Endothelial cell of umbilical vein (primary cell): Measurements from ENCODE around the gene MORN3. TPM values are rescaled to one million over a fixed set of nuclear protein-coding genes. Genes with fewer than 3 reads are reported as not detected.
"Not testable (repeated sequence)": the region's sequence is repeated elsewhere in the genome, so short reads cannot be mapped to it uniquely, and the experiment has no call there.

Source experiments
- BruUV-seq: library from RNA; stranded (reverse); fragments of 400-500 nt; replicated peaks from 2 replicates; lab custom pipeline; 2021; lab: Mats Ljungman, UMichigan
- CTCF ChIA-PET: fragments of 300-600, 350-600 bp; sonication (Branson Sonifier 250); formaldehyde crosslinking; loops from one replicate; lab custom pipeline; 2021; ENCODE audit warnings: antibody characterized with exemption, inconsistent platforms; lab: Charles Lee
- POLR2A ChIA-PET: fragments of 300-600, 350-600 bp; sonication (Branson Sonifier 250); formaldehyde crosslinking; loops from one replicate; lab custom pipeline; 2021; ENCODE audit warnings: antibody characterized with exemption, inconsistent platforms; lab: Charles Lee
- DNase-seq: peaks from one replicate; pipeline ENCODE4 v3.0.0-alpha.2; 2011; ENCODE audit warnings: low read depth, low spot score
- FAIRE-seq: peaks from 2 replicates; lab custom pipeline; 2011; peaks lifted over from hg19 to GRCh38; lab: Jason Lieb, UNC
- H2AFZ ChIP-seq: 2 replicates; pipeline ENCODE4 v1.6.0; 2012; ENCODE audit warnings: low read depth, low read length, control low read depth, inconsistent platforms
- H3K27ac ChIP-seq: 2 replicates; pipeline ENCODE4 v1.5.1; 2011; ENCODE audit warnings: low read depth, mild to moderate bottlenecking, control low read depth, low read length, moderate library complexity; ENCODE audit not compliant: insufficient read depth
- H3K27me3 ChIP-seq, 2 experiments: 2 replicates each; pipeline versions ENCODE4 v1.6.0 to v1.6.1; 2011; ENCODE audit warnings: low read length in 2 of 2, mixed read lengths in 1 of 2; ENCODE audit not compliant: control insufficient read depth in 2 of 2, insufficient read depth in 2 of 2
- H3K36me3 ChIP-seq, 2 experiments: 2 replicates in 1 of 2; 3 replicates in 1 of 2; pipeline ENCODE4 v1.5.1; 2011; ENCODE audit warnings: low read length in 2 of 2, mild to moderate bottlenecking in 1 of 2, moderate library complexity in 1 of 2; ENCODE audit not compliant: control insufficient read depth in 2 of 2, insufficient read depth in 2 of 2; ENCODE audit errors: extremely low read depth in 1 of 2
- H3K4me1 ChIP-seq: 3 replicates; pipeline ENCODE4 v1.5.1; 2011; ENCODE audit warnings: mild to moderate bottlenecking, low read length; ENCODE audit not compliant: control insufficient read depth, insufficient read depth; ENCODE audit errors: extremely low read depth
- H3K4me2 ChIP-seq: 2 replicates; pipeline ENCODE4 v1.6.1; 2011; ENCODE audit warnings: low read length, control low read depth, mixed read lengths; ENCODE audit not compliant: insufficient read depth
- H3K4me3 ChIP-seq, 3 experiments: fragments of 200-600 bp in 1 of 3; sonication (generic), shearing (Covaris generic) in 1 of 3; replicated peaks in 1 of 3; 2 replicates each; pipeline ENCODE4 v1.5.1; 2011 to 2016; ENCODE audit warnings: control low read depth in 3 of 3, low read length in 3 of 3, mild to moderate bottlenecking in 2 of 3, inconsistent platforms in 1 of 3, low read depth in 1 of 3, moderate library complexity in 1 of 3; ENCODE audit not compliant: insufficient read depth in 1 of 3
- H3K79me2 ChIP-seq: 2 replicates; pipeline ENCODE4 v1.6.0; 2012; ENCODE audit warnings: low read length, inconsistent platforms; ENCODE audit not compliant: control insufficient read depth, insufficient read depth
- H3K9ac ChIP-seq: replicated peaks from 2 replicates; pipeline ENCODE3; 2011; ENCODE audit warnings: low read length, control low read depth; ENCODE audit not compliant: insufficient read depth; ENCODE audit errors: extremely low read depth
- H3K9me1 ChIP-seq: replicated peaks from 3 replicates; pipeline ENCODE4 v1.6.0; 2011; ENCODE audit warnings: mild to moderate bottlenecking, low read length; ENCODE audit not compliant: control insufficient read depth, insufficient read depth; ENCODE audit errors: extremely low read depth
- H3K9me3 ChIP-seq: replicated peaks from 2 replicates; pipeline ENCODE4 v1.5.1; 2012; ENCODE audit warnings: low read length, inconsistent platforms; ENCODE audit not compliant: control insufficient read depth, insufficient read depth
- H4K20me1 ChIP-seq: replicated peaks from 2 replicates; pipeline ENCODE3; 2011; ENCODE audit warnings: mild to moderate bottlenecking, low read length; ENCODE audit not compliant: control insufficient read depth, insufficient read depth; ENCODE audit errors: extremely low read depth
- EZH2 ChIP-seq: IDR thresholded peaks from 2 replicates; pipeline ENCODE4 v1.6.1; 2012; ENCODE audit warnings: borderline replicate concordance, low read depth, mild to moderate bottlenecking, moderate library complexity, low read length, inconsistent platforms; ENCODE audit not compliant: severe bottlenecking
- FOS ChIP-seq: IDR thresholded peaks from 2 replicates; pipeline ENCODE4 v1.6.1; 2011; ENCODE audit warnings: mild to moderate bottlenecking, low read length, moderate library complexity, borderline replicate concordance; ENCODE audit not compliant: insufficient read depth
- GATA2 ChIP-seq: IDR thresholded peaks from 2 replicates; pipeline ENCODE4 v1.7.0; 2011; ENCODE audit warnings: low read depth, mild to moderate bottlenecking, moderate library complexity, mixed read lengths, low read length; ENCODE audit not compliant: insufficient read length, insufficient read depth
- JUN ChIP-seq: IDR thresholded peaks from 2 replicates; pipeline ENCODE4 v1.6.1; 2011; ENCODE audit warnings: borderline replicate concordance, low read depth; ENCODE audit not compliant: insufficient read length, insufficient read depth
- MYC ChIP-seq: IDR thresholded peaks from one replicate; pipeline ENCODE4 v1.6.1; 2011; ENCODE audit warnings: mild to moderate bottlenecking, low read depth, low read length
- POLR2A ChIP-seq: IDR thresholded peaks from 2 replicates; pipeline ENCODE4 v1.6.1; 2012; ENCODE audit warnings: low read depth, mild to moderate bottlenecking, control low read depth, low read length
- POLR2AphosphoS5 ChIP-seq: IDR thresholded peaks from 2 replicates; pipeline ENCODE4 v1.6.1; 2012; ENCODE audit warnings: low read depth, mild to moderate bottlenecking, control low read depth, low read length, moderate library complexity; ENCODE audit not compliant: insufficient read depth
- dilution Hi-C: fragments of 300-500 bp; cut with MboI; formaldehyde crosslinking; loops from one replicate; pipeline ENCODE4 v1.15.0; 2019; ENCODE audit warnings: low sequenced_read_pairs; ENCODE audit not compliant: extremely low pct_ligation_motif_present
- intact Hi-C: fragments of 100-400 bp; cut with micrococcal nuclease; formaldehyde crosslinking; loops from one replicate; pipeline ENCODE4 v1.10.0; 2022
- polyA plus RNA-seq, 4 experiments: library from polyadenylated mRNA; depleted of rRNA in 3 of 4; stranded (reverse) in 3 of 4; unstranded in 1 of 4; fragments of >200 nt; gene quantifications; 2 replicates each; pipeline versions ENCODE4 v1.2.1 to v1.2.3, GENCODE V29; 2011 to 2012; ENCODE audit warnings: missing spikeins in 1 of 4
- total RNA-seq: library from RNA; stranded (reverse); gene quantifications from 2 replicates; pipeline ENCODE4 v1.2.3, GENCODE V29; 2021
- TF ChIP-seq, protein P1 (sequence below): IDR thresholded peaks from 2 replicates; pipeline ENCODE4 v1.6.1; 2011; ENCODE audit not compliant: insufficient read depth, insufficient read length
- TF ChIP-seq, protein P2 (sequence below), 2 donors: IDR thresholded peaks; 1 replicate in 1 of 2; 2 replicates in 1 of 2; pipeline ENCODE4 v1.5.1; 2011; ENCODE audit warnings: low read length in 2 of 2, mild to moderate bottlenecking in 2 of 2, moderate library complexity in 2 of 2, control low read depth in 1 of 2, inconsistent platforms in 1 of 2, low read depth in 1 of 2; ENCODE audit not compliant: insufficient read depth in 1 of 2; ENCODE audit errors: extremely low read depth in 1 of 2

The MORN3 gene
- total and polyA plus RNA-seq, 2 donors (not counting 3 experiments of a cell fraction or from before 2014, with no cell fraction given) = 0.66 to 0.73 TPM

DNA sequence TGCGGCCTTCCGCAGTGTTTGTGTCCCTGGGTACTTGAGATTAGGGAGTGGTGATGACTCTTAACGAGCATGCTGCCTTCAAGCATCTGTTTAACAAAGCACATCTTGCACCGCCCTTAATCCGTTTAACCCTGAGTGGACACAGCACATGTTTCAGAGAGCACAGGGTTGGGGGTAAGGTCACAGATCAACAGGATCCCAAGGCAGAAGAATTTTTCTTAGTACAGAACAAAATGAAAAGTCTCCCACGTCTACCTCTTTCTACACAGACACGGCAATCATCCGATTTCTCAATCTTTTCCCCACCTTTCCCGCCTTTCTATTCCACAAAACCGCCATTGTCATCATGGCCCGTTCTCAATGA is 35.6 kb downstream of the MORN3 start:
- POLR2A ChIA-PET, H3K9ac ChIP-seq, intact Hi-C loops, DNase-seq, H3K36me3 ChIP-seq, H4K20me1 ChIP-seq, H3K4me2 ChIP-seq, FAIRE-seq, H3K4me3 ChIP-seq, BruUV-seq, H3K27me3 ChIP-seq, H2AFZ ChIP-seq, H3K27ac ChIP-seq, H3K9me1 ChIP-seq, H3K9me3 ChIP-seq, dilution Hi-C loops: not testable (repeated sequence)
- Histone ChIP-seq H3K4me1 (peaks cover 28% of the 10 kb centered on the region), H3K79me2 (peaks cover 57% of the 10 kb centered on the region)
- CTCF ChIA-PET = interaction anchor here (0.8 kb wide), 1 partner anchor 35 kb away, joined by 3 read pairs; no protein-coding TSS in a partner anchor

DNA sequence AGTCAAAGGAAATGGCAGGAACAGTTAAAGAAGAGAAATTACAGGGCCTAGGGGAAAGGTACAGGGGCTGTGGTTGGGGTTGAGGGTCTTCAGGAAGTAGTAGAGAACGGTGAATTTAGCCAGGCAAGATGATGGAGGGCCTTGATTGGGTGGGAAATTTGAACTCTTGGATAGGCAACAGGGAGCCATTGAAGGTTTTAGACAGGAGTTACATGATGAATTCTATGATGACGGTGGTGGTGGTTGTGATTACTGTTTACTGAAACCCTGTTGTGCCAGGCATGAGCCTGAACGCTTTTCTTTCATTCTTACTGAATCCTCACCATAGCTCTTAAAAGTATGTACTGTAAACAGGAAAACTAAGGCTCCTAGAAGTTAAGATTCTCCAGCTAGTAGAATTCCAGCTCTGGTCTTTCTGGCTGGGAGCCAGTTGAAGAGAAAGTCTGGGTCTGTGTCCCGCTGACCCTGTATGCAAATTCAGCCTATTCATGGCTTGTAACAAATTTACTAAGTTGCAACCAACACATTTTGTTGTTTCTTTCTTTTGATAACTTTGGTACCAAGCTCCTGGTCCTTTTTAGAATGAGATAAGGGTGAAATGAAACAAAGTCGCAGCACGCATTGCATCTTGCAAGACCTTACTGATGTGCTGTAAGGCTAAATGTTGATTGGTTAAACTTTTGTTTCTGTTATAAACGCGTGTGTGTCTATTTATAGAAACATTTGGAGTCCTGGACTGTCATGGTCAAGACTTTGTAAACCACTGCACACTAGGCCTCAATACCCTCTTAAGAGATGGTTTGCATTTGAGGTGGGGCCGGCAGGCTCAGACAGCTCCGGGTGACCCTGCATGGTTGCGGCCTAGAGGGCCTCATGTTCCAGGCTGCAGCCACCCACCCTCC is 37.1 kb downstream of the MORN3 start:
- no peak for FAIRE-seq
- intact Hi-C loops (no loop called here), dilution Hi-C loops (no loop called here)
- Histone ChIP-seq H3K4me2 (no peak overlapping the region), H3K9me3 (no peaks in the 10 kb centered on the region), H3K4me3 (no peak overlapping the region), H4K20me1 (no peaks in the 10 kb centered on the region), H3K36me3 (no peaks in the 10 kb centered on the region), H3K4me1 (peaks cover 43% of the 10 kb centered on the region), H3K27ac (no peak overlapping the region), H2AFZ (no peak overlapping the region), H3K27me3 (no peaks in the 10 kb centered on the region), H3K79me2 (peaks cover 54% of the 10 kb centered on the region), H3K9me1 (no peaks in the 10 kb centered on the region), H3K9ac (no peak overlapping the region)
- TF ChIP-seq FOS (no peak), JUN (no peak), GATA2 (no peak), POLR2A (no peak), POLR2AphosphoS5 (no peak), MYC (no peak), EZH2 (no peak)
- TF ChIP-seq, protein P1, sequence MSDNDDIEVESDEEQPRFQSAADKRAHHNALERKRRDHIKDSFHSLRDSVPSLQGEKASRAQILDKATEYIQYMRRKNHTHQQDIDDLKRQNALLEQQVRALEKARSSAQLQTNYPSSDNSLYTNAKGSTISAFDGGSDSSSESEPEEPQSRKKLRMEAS = no peak
- TF ChIP-seq, protein P2, sequence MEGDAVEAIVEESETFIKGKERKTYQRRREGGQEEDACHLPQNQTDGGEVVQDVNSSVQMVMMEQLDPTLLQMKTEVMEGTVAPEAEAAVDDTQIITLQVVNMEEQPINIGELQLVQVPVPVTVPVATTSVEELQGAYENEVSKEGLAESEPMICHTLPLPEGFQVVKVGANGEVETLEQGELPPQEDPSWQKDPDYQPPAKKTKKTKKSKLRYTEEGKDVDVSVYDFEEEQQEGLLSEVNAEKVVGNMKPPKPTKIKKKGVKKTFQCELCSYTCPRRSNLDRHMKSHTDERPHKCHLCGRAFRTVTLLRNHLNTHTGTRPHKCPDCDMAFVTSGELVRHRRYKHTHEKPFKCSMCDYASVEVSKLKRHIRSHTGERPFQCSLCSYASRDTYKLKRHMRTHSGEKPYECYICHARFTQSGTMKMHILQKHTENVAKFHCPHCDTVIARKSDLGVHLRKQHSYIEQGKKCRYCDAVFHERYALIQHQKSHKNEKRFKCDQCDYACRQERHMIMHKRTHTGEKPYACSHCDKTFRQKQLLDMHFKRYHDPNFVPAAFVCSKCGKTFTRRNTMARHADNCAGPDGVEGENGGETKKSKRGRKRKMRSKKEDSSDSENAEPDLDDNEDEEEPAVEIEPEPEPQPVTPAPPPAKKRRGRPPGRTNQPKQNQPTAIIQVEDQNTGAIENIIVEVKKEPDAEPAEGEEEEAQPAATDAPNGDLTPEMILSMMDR (IDR thresholded peaks at IDR 0.05; ENCODE audit: extremely low read depth in 1 of 2, insufficient read depth in 1 of 2, low read depth in 1 of 2, low read length in 2 of 2) = no peak
- POLR2A ChIA-PET = interaction anchor here (0.6 kb wide), 1 partner anchor 39 kb away, joined by 3 read pairs; no protein-coding TSS in a partner anchor
- CTCF ChIA-PET = interaction anchor here (0.9 to 1.8 kb wide), 3 partner anchors 36 to 80 kb away, joined by 3 to 5 read pairs (median 4); no protein-coding TSS in a partner anchor
- BruUV-seq = no TSS peak
- DNase-seq = peak; percentile 38
